WTC11 (cell line): Measurements from ENCODE around the gene CARD9. TPM values are rescaled to one million over a fixed set of nuclear protein-coding genes. Genes with fewer than 3 reads are reported as not detected.

Experiments
- ATAC-seq: fragments of 200-7000 bp; cut with Tn5 transposase; 2 replicates; pipeline ENCODE4 v1.10.0; 2021; ENCODE audit warnings: mild to moderate bottlenecking, moderate library complexity
- CTCF ChIA-PET: fragments of 300-600 bp; sonication (Branson Sonifier 250); formaldehyde crosslinking; loops from one replicate; lab custom pipeline; 2021; ENCODE audit warnings: antibody characterized with exemption; lab: Charles Lee
- POLR2A ChIA-PET: fragments of 350-600 bp; sonication (Branson Sonifier 250); formaldehyde crosslinking; loops from one replicate; lab custom pipeline; 2021; ENCODE audit warnings: antibody characterized with exemption; lab: Charles Lee
- DNase-seq: peaks from one replicate; pipeline ENCODE4 v3.0.0; 2021; ENCODE audit warnings: low spot score
- H3K27ac Mint-ChIP-seq: 2 replicates; pipeline ENCODE4 v1.8.0; 2021; ENCODE audit warnings: mixed read lengths
- H3K27me3 Mint-ChIP-seq: 2 replicates; pipeline ENCODE4 v1.8.0; 2021; ENCODE audit warnings: low read depth, mild to moderate bottlenecking, moderate library complexity, mixed read lengths
- H3K36me3 Mint-ChIP-seq: 2 replicates; pipeline ENCODE4 v1.8.0; 2021; ENCODE audit warnings: mixed read lengths
- H3K4me1 Mint-ChIP-seq: 2 replicates; pipeline ENCODE4 v1.8.0; 2022; ENCODE audit warnings: mixed read lengths
- H3K4me3 Mint-ChIP-seq: 2 replicates; pipeline ENCODE4 v1.8.0; 2021; ENCODE audit warnings: mild to moderate bottlenecking, moderate library complexity, mixed read lengths
- H3K9me3 Mint-ChIP-seq: 2 replicates; pipeline ENCODE4 v1.8.0; 2021; ENCODE audit warnings: mixed read lengths
- ATF1 ChIP-seq: sonication (generic); formaldehyde crosslinking; IDR thresholded peaks from 2 replicates; pipeline ENCODE4 v1.8.1; 2023; ENCODE audit warnings: mild to moderate bottlenecking, moderate library complexity, missing genetic modification reagents
- CREM ChIP-seq: sonication (generic); formaldehyde crosslinking; IDR thresholded peaks from 2 replicates; pipeline ENCODE4 v1.8.1; 2022; ENCODE audit warnings: mild to moderate bottlenecking, missing genetic modification reagents, moderate library complexity
- EMX1 ChIP-seq: fragments of 250-450 bp; sonication (Bioruptor Pico); IDR thresholded peaks from 2 replicates; pipeline ENCODE4 v1.8.0; 2021; ENCODE audit warnings: mild to moderate bottlenecking
- ESRRA ChIP-seq: sonication (generic); formaldehyde crosslinking; IDR thresholded peaks from 2 replicates; pipeline ENCODE4 v1.8.1; 2022; ENCODE audit warnings: mild to moderate bottlenecking, missing genetic modification reagents, borderline replicate concordance
- ETV6 ChIP-seq: sonication (generic); formaldehyde crosslinking; IDR thresholded peaks from 2 replicates; pipeline ENCODE4 v1.8.1; 2022; ENCODE audit warnings: mild to moderate bottlenecking, missing genetic modification reagents
- FOXP1 ChIP-seq: sonication (generic); formaldehyde crosslinking; IDR thresholded peaks from 2 replicates; pipeline ENCODE4 v1.8.0; 2022; ENCODE audit warnings: missing genetic modification reagents, mild to moderate bottlenecking, moderate library complexity, borderline replicate concordance
- GTF2I ChIP-seq: fragments of 250-450 bp; sonication (Bioruptor Pico); conservative IDR thresholded peaks from 2 replicates; pipeline ENCODE4 v1.4.0; 2021; ENCODE audit warnings: mild to moderate bottlenecking
- HMGA2 ChIP-seq: fragments of 250-450 bp; sonication (Bioruptor Pico); IDR thresholded peaks from 2 replicates; pipeline ENCODE4 v1.4.0; 2021; ENCODE audit warnings: mild to moderate bottlenecking, moderate library complexity
- KAT7 ChIP-seq: sonication (generic); formaldehyde crosslinking; IDR thresholded peaks from 2 replicates; pipeline ENCODE4 v1.8.1; 2023; ENCODE audit warnings: missing genetic modification reagents, mild to moderate bottlenecking, borderline replicate concordance
- NFE2L1 ChIP-seq: sonication (generic); formaldehyde crosslinking; IDR thresholded peaks from 2 replicates; pipeline ENCODE4 v1.8.1; 2023; ENCODE audit warnings: missing genetic modification reagents
- NR1H2 ChIP-seq: sonication (generic); formaldehyde crosslinking; IDR thresholded peaks from 2 replicates; pipeline ENCODE4 v1.9.0; 2021; ENCODE audit warnings: mild to moderate bottlenecking, moderate library complexity, missing genetic modification reagents
- OVOL2 ChIP-seq: fragments of 250-450 bp; sonication (Bioruptor Pico); IDR thresholded peaks from 2 replicates; pipeline ENCODE4 v1.9.0; 2021; ENCODE audit warnings: mild to moderate bottlenecking, borderline replicate concordance
- ZBTB21 ChIP-seq: sonication (generic); formaldehyde crosslinking; IDR thresholded peaks from 2 replicates; pipeline ENCODE4 v1.8.1; 2023; ENCODE audit warnings: mild to moderate bottlenecking, missing genetic modification reagents, borderline replicate concordance
- ZNF263 ChIP-seq: sonication (generic); formaldehyde crosslinking; IDR thresholded peaks from 2 replicates; pipeline ENCODE4 v1.8.1; 2022; ENCODE audit warnings: low read depth, mild to moderate bottlenecking, moderate library complexity, missing genetic modification reagents
- total RNA-seq: library from RNA; stranded (reverse); gene quantifications from 3 replicates; pipeline ENCODE4 v1.2.3, GENCODE V29; 2021
- TF ChIP-seq, protein P1 (sequence below): sonication (generic); formaldehyde crosslinking; IDR thresholded peaks from 2 replicates; pipeline ENCODE4 v1.8.1; 2023; ENCODE audit warnings: mild to moderate bottlenecking, missing genetic modification reagents
- TF ChIP-seq, protein P2 (sequence below): sonication (generic); formaldehyde crosslinking; IDR thresholded peaks from 2 replicates; pipeline ENCODE4 v1.8.1; 2022; ENCODE audit warnings: missing genetic modification reagents, borderline replicate concordance
- TF ChIP-seq, protein P3 (sequence below): sonication (generic); formaldehyde crosslinking; conservative IDR thresholded peaks from 2 replicates; pipeline ENCODE4 v1.8.1; 2022; ENCODE audit warnings: mild to moderate bottlenecking, missing genetic modification reagents
- TF ChIP-seq, protein P4 (sequence below): sonication (generic); formaldehyde crosslinking; IDR thresholded peaks from 2 replicates; pipeline ENCODE4 v1.8.1; 2022; ENCODE audit warnings: mild to moderate bottlenecking, missing genetic modification reagents, moderate library complexity, borderline replicate concordance
- TF ChIP-seq, protein P5 (sequence below): sonication (generic); formaldehyde crosslinking; IDR thresholded peaks from 2 replicates; pipeline ENCODE4 v1.8.0; 2022; ENCODE audit warnings: mild to moderate bottlenecking, missing genetic modification reagents
- TF ChIP-seq, protein P6 (sequence below): fragments of 250-450 bp; sonication (Bioruptor Pico); IDR thresholded peaks from 2 replicates; pipeline ENCODE4 v1.9.0; 2021; ENCODE audit warnings: moderate library complexity, mild to moderate bottlenecking, inconsistent platforms, borderline replicate concordance
- TF ChIP-seq, protein P7 (sequence below): sonication (generic); formaldehyde crosslinking; IDR thresholded peaks from 2 replicates; pipeline ENCODE4 v1.8.1; 2023; ENCODE audit warnings: mild to moderate bottlenecking, moderate library complexity, missing genetic modification reagents

CARD9 gene
- total RNA-seq, 1 experiment from 2014 or later: 0.96 TPM

DNA sequence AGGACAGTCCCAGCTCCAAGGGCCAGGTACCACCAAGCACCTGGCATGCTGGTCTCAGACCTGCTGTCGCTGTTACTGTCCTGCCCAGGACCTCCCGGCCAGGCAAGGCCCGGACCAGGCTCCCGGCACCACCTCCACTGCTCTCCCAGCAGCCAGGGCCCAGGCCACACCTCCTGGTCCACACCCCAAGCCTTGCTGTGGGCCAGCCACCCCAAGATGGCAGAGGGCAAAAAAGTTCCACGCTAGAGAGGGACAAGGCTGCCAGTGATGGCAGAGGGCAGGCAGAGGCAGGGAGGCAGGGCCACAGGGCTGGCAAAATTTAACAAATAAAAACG lies 11.1 kb downstream of the CARD9 start (continued):
- TF ChIP-seq FOXP1: no peak
- TF ChIP-seq, protein P1, sequence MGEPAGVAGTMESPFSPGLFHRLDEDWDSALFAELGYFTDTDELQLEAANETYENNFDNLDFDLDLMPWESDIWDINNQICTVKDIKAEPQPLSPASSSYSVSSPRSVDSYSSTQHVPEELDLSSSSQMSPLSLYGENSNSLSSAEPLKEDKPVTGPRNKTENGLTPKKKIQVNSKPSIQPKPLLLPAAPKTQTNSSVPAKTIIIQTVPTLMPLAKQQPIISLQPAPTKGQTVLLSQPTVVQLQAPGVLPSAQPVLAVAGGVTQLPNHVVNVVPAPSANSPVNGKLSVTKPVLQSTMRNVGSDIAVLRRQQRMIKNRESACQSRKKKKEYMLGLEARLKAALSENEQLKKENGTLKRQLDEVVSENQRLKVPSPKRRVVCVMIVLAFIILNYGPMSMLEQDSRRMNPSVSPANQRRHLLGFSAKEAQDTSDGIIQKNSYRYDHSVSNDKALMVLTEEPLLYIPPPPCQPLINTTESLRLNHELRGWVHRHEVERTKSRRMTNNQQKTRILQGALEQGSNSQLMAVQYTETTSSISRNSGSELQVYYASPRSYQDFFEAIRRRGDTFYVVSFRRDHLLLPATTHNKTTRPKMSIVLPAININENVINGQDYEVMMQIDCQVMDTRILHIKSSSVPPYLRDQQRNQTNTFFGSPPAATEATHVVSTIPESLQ (CRISPR knock-in tag): no peak
- no peak for TF ChIP-seq HMGA2 (CRISPR knock-in tag)

DNA sequence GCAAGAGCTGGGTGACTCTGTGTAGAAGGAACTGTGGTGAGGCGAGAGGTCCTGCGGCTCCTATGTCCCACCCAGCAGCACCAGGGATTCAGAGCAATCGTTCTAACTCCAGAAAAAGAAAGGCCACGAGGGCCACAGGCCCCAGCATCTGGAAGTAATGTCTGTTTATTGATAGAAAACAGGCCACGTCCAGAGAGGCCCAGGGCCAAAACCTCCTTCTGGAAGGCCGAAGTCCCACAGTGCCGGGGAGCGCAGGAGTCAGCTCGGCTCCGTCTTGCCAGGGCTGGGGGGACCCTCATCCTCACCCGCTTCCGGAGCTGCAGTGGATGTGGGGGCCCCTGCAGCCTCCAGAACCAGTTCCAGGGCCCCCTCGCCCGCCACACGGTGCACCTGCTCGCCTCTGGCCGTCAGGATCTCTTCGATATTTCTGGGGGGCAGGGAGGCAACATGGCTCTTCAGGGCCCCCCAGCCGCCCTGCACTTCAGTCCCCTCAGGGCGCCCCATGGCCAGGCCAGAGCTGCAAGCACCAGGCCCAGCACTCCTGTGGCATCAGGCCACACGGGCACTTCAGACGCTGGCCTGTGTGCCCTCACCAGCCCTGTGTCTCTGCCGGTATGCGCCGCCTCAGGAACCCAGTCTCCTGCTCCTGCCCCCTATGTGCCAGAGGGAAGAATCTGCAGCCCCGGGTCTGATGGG lies 11.6 kb downstream of the CARD9 start:
- H3K4me1 Mint-ChIP-seq: peaks cover 5% of the 10 kb centered on the region
- H3K27ac Mint-ChIP-seq: no peak overlapping the region
- ATAC-seq: no peak
- TF ChIP-seq NR1H2 (CRISPR knock-in tag) (no peak), OVOL2 (no peak), GTF2I (CRISPR knock-in tag) (no peak)
- TF ChIP-seq, protein P2, sequence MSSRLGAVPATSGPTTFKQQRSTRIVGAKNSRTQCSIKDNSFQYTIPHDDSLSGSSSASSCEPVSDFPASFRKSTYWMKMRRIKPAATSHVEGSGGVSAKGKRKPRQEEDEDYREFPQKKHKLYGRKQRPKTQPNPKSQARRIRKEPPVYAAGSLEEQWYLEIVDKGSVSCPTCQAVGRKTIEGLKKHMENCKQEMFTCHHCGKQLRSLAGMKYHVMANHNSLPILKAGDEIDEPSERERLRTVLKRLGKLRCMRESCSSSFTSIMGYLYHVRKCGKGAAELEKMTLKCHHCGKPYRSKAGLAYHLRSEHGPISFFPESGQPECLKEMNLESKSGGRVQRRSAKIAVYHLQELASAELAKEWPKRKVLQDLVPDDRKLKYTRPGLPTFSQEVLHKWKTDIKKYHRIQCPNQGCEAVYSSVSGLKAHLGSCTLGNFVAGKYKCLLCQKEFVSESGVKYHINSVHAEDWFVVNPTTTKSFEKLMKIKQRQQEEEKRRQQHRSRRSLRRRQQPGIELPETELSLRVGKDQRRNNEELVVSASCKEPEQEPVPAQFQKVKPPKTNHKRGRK (CRISPR knock-in tag): no peak
- TF ChIP-seq, all 79 proteins: peak for 0
- no peaks in the 10 kb centered on the region for H3K9me3 Mint-ChIP-seq
- ChIA-PET CTCF (interaction anchor here (1.0 to 3.4 kb wide), 7 partner anchors 16 to 80 kb away, joined by 3 to 36 read pairs (median 10); no protein-coding TSS in a partner anchor), POLR2A (interaction anchor here (1.9 kb wide), 1 partner anchor 38 kb away, joined by 8 read pairs; no protein-coding TSS in a partner anchor)
- H3K4me3 Mint-ChIP-seq: no peak overlapping the region
- DNase-seq: no peak
- no peaks in the 10 kb centered on the region for H3K36me3 Mint-ChIP-seq
- H3K27me3 Mint-ChIP-seq: no peaks in the 10 kb centered on the region

DNA sequence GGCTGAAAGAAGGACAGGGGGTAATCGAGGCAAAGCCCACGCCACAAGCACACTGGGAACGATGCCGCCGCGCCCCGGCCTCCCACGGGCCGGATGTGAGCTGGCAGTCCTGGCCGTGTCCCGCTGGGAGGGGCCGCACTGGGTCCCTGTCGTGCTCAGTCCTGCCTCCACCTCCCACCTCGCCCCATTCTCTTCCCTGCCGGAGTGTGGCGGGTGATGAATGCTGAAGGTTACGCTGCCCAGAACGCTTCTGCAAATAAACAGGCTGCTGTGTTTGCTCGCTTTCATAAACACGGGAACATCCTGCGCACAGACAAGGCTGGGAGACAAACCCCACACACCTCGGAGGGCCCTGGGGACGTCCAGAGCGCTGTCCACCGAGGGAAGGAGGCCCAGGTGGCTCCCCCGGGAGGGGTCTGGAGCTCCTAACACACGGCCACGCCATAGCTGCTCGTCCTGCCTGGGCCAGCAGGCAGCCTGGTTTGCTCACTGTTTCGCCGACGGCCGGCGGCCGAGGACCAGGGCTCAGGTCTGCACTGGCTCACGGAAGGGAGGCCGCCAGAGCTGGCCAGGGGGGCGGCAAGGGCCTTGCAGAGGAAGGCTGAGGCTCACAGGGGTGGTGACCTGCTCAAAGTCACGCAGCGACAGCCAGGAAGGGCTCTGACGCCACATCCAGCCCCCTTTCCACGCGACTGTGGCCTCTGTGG lies 12.3 kb downstream of the CARD9 start:
- no peaks in the 10 kb centered on the region for H3K27me3 Mint-ChIP-seq
- DNase-seq (no peak), ATAC-seq (no peak)
- no peak overlapping the region for H3K4me3 Mint-ChIP-seq
- H3K9me3 Mint-ChIP-seq: no peaks in the 10 kb centered on the region
- H3K4me1 Mint-ChIP-seq: peaks cover 5% of the 10 kb centered on the region
- H3K36me3 Mint-ChIP-seq: no peaks in the 10 kb centered on the region
- ChIA-PET POLR2A (no interaction called here), CTCF (interaction anchor here (1.1 to 3.4 kb wide), 2 partner anchors 15 to 21 kb away, joined by 3 to 36 read pairs; no protein-coding TSS in a partner anchor)
- H3K27ac Mint-ChIP-seq: no peak overlapping the region
- TF ChIP-seq, protein P1 (CRISPR knock-in tag): no peak
- TF ChIP-seq ESRRA (CRISPR knock-in tag) (no peak), EMX1 (CRISPR knock-in tag) (no peak), ZBTB21 (CRISPR knock-in tag) (no peak), NFE2L1 (CRISPR knock-in tag) (no peak), ETV6 (no peak), ATF1 (CRISPR knock-in tag) (no peak), ZNF263 (CRISPR knock-in tag) (no peak), KAT7 (CRISPR knock-in tag) (no peak), CREM (CRISPR knock-in tag) (no peak)
- TF ChIP-seq, protein P3, sequence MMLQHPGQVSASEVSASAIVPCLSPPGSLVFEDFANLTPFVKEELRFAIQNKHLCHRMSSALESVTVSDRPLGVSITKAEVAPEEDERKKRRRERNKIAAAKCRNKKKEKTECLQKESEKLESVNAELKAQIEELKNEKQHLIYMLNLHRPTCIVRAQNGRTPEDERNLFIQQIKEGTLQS (CRISPR knock-in tag): no peak
- TF ChIP-seq, protein P4, sequence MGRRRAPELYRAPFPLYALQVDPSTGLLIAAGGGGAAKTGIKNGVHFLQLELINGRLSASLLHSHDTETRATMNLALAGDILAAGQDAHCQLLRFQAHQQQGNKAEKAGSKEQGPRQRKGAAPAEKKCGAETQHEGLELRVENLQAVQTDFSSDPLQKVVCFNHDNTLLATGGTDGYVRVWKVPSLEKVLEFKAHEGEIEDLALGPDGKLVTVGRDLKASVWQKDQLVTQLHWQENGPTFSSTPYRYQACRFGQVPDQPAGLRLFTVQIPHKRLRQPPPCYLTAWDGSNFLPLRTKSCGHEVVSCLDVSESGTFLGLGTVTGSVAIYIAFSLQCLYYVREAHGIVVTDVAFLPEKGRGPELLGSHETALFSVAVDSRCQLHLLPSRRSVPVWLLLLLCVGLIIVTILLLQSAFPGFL (CRISPR knock-in tag): no peak
- TF ChIP-seq, protein P5, sequence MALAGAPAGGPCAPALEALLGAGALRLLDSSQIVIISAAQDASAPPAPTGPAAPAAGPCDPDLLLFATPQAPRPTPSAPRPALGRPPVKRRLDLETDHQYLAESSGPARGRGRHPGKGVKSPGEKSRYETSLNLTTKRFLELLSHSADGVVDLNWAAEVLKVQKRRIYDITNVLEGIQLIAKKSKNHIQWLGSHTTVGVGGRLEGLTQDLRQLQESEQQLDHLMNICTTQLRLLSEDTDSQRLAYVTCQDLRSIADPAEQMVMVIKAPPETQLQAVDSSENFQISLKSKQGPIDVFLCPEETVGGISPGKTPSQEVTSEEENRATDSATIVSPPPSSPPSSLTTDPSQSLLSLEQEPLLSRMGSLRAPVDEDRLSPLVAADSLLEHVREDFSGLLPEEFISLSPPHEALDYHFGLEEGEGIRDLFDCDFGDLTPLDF (CRISPR knock-in tag): no peak
- TF ChIP-seq, protein P6, sequence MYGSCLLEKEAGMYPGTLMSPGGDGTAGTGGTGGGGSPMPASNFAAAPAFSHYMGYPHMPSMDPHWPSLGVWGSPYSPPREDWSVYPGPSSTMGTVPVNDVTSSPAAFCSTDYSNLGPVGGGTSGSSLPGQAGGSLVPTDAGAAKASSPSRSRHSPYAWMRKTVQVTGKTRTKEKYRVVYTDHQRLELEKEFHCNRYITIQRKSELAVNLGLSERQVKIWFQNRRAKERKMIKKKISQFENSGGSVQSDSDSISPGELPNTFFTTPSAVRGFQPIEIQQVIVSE: no peak
- TF ChIP-seq, protein P7, sequence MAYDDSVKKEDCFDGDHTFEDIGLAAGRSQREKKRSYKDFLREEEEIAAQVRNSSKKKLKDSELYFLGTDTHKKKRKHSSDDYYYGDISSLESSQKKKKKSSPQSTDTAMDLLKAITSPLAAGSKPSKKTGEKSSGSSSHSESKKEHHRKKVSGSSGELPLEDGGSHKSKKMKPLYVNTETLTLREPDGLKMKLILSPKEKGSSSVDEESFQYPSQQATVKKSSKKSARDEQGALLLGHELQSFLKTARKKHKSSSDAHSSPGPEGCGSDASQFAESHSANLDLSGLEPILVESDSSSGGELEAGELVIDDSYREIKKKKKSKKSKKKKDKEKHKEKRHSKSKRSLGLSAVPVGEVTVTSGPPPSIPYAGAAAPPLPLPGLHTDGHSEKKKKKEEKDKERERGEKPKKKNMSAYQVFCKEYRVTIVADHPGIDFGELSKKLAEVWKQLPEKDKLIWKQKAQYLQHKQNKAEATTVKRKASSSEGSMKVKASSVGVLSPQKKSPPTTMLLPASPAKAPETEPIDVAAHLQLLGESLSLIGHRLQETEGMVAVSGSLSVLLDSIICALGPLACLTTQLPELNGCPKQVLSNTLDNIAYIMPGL: no peak
